Left ventricle myocardium inferior (tissue), 1 donor: ENCODE data around the gene DSP. TPM values are rescaled to one million over a fixed set of nuclear protein-coding genes. Genes with fewer than 3 reads are reported as not detected.
A peak's percentile ranks its signal among the peaks of the same experiment; 100 is the strongest.

ENCODE experiments used
- DNase-seq: peaks from one replicate; pipeline ENCODE4 v3.0.0-alpha.2; 2020
- H3K27ac ChIP-seq: fragments of 200-600 bp; replicated peaks from 2 replicates; pipeline ENCODE4 v1.8.0; 2021
- H3K27me3 ChIP-seq: fragments of 200-600 bp; 2 replicates; pipeline ENCODE4 v1.8.0; 2021; ENCODE audit warnings: low read depth
- H3K36me3 ChIP-seq: fragments of 200-600 bp; 2 replicates; pipeline ENCODE4 v1.8.0; 2021
- H3K4me1 ChIP-seq: fragments of 200-600 bp; 2 replicates; pipeline ENCODE4 v1.8.0; 2021
- H3K4me3 ChIP-seq: fragments of 200-600 bp; 2 replicates; pipeline ENCODE4 v1.8.0; 2021; ENCODE audit warnings: mild to moderate bottlenecking, moderate library complexity
- H3K9me3 ChIP-seq: fragments of 200-600 bp; replicated peaks from 2 replicates; pipeline ENCODE4 v1.8.0; 2021
- intact Hi-C: fragments of 100-400 bp; cut with micrococcal nuclease; formaldehyde crosslinking; loops from one replicate; pipeline ENCODE4 v1.11.0; 2022
- long read RNA-seq: library from polyadenylated mRNA; unstranded; transcript quantifications from one replicate; pipeline ENCODE4 v2.0.0, GENCODE V29; 2021
- total RNA-seq: library from RNA; stranded (reverse); fragmentation: NEBNext Ultra II Directional; extraction: Animal tissue kit (Norgen Biotek cat#: 25700); gene quantifications from one replicate; pipeline ENCODE4 v1.2.1, GENCODE V29; 2021
- TF ChIP-seq, protein P1 (sequence below): fragments of 200-600 bp; IDR thresholded peaks from 2 replicates; pipeline ENCODE4 v1.8.0; 2021; ENCODE audit warnings: antibody characterized with exemption, mild to moderate bottlenecking, borderline replicate concordance
- donor health status: DM: no; HTN: yes; CAD: no; lungs with severe emphysema.

The DSP gene, protein sequence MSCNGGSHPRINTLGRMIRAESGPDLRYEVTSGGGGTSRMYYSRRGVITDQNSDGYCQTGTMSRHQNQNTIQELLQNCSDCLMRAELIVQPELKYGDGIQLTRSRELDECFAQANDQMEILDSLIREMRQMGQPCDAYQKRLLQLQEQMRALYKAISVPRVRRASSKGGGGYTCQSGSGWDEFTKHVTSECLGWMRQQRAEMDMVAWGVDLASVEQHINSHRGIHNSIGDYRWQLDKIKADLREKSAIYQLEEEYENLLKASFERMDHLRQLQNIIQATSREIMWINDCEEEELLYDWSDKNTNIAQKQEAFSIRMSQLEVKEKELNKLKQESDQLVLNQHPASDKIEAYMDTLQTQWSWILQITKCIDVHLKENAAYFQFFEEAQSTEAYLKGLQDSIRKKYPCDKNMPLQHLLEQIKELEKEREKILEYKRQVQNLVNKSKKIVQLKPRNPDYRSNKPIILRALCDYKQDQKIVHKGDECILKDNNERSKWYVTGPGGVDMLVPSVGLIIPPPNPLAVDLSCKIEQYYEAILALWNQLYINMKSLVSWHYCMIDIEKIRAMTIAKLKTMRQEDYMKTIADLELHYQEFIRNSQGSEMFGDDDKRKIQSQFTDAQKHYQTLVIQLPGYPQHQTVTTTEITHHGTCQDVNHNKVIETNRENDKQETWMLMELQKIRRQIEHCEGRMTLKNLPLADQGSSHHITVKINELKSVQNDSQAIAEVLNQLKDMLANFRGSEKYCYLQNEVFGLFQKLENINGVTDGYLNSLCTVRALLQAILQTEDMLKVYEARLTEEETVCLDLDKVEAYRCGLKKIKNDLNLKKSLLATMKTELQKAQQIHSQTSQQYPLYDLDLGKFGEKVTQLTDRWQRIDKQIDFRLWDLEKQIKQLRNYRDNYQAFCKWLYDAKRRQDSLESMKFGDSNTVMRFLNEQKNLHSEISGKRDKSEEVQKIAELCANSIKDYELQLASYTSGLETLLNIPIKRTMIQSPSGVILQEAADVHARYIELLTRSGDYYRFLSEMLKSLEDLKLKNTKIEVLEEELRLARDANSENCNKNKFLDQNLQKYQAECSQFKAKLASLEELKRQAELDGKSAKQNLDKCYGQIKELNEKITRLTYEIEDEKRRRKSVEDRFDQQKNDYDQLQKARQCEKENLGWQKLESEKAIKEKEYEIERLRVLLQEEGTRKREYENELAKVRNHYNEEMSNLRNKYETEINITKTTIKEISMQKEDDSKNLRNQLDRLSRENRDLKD (N-terminal part only)
- 322 TPM for total RNA-seq
- long read RNA-seq, full-length matches to known transcripts: 54 of 211 reads
- long read RNA-seq, partial matches to known transcripts: 152 of 211 reads
- long read RNA-seq, other reads (novel, unspliced or antisense): 5 of 211 reads

- H3K4me3 ChIP-seq: peak within 1 kb of the TSS; percentile 75
- intact Hi-C loops: no loop called here
Observed at GRCh38 chr6:7541175-7542064, at the start of gene DSP. Gene DSP, plus strand, starts transcription at chr6:7541671. Its CDS starts 245 bp downstream, at chr6:7541916.

GRCh38 chr6:7493866-7494265 is 47.6 kb upstream of the DSP start:
- H3K27me3 ChIP-seq: peaks cover 11% of the 10 kb centered on the region
- intact Hi-C loops: no loop called here
- no peak overlapping the region for H3K27ac ChIP-seq
- no peaks in the 10 kb centered on the region for H3K36me3 ChIP-seq
- H3K9me3 ChIP-seq: peaks cover 7% of the 10 kb centered on the region
- H3K4me3 ChIP-seq: no peak overlapping the region
- H3K4me1 ChIP-seq: no peaks in the 10 kb centered on the region
- DNase-seq: no peak
- TF ChIP-seq, protein P1, sequence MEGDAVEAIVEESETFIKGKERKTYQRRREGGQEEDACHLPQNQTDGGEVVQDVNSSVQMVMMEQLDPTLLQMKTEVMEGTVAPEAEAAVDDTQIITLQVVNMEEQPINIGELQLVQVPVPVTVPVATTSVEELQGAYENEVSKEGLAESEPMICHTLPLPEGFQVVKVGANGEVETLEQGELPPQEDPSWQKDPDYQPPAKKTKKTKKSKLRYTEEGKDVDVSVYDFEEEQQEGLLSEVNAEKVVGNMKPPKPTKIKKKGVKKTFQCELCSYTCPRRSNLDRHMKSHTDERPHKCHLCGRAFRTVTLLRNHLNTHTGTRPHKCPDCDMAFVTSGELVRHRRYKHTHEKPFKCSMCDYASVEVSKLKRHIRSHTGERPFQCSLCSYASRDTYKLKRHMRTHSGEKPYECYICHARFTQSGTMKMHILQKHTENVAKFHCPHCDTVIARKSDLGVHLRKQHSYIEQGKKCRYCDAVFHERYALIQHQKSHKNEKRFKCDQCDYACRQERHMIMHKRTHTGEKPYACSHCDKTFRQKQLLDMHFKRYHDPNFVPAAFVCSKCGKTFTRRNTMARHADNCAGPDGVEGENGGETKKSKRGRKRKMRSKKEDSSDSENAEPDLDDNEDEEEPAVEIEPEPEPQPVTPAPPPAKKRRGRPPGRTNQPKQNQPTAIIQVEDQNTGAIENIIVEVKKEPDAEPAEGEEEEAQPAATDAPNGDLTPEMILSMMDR: no peak

More at GRCh38 chr6:7541175-7542064, at the start of gene DSP:
- H3K27ac ChIP-seq: peak within 1 kb of the TSS; percentile 93
- no peaks in the 10 kb centered on the region for H3K9me3 ChIP-seq
- peak; percentile 68 for DNase-seq
- peaks cover 96% of the 10 kb centered on the region for H3K27me3 ChIP-seq
- TF ChIP-seq, protein P1: no peak
- H3K36me3 ChIP-seq: no peaks in the 10 kb centered on the region
- H3K4me1 ChIP-seq: peaks cover 40% of the 10 kb centered on the region

GRCh38 chr6:7494638-7495037 is 46.8 kb upstream of the DSP start:
- Histone ChIP-seq H3K27ac (no peak overlapping the region), H3K27me3 (peaks cover 11% of the 10 kb centered on the region), H3K4me3 (no peak overlapping the region), H3K36me3 (no peaks in the 10 kb centered on the region), H3K9me3 (peaks cover 7% of the 10 kb centered on the region), H3K4me1 (no peaks in the 10 kb centered on the region)
- DNase-seq: no peak
- TF ChIP-seq, protein P1: no peak
- intact Hi-C loops: no loop called here

GRCh38 chr6:7496266-7496875 is 45.1 kb upstream of the DSP start:
- TF ChIP-seq, protein P1: no peak
- intact Hi-C loops: no loop called here
- peak; percentile 23 for DNase-seq
- no peak overlapping the region for H3K27ac ChIP-seq
- H3K4me3 ChIP-seq: no peak overlapping the region
- peaks cover 7% of the 10 kb centered on the region for H3K9me3 ChIP-seq
- H3K27me3 ChIP-seq: peaks cover 11% of the 10 kb centered on the region
- H3K36me3 ChIP-seq: no peaks in the 10 kb centered on the region
- no peaks in the 10 kb centered on the region for H3K4me1 ChIP-seq
